CD4-positive, alpha-beta T cell (primary cell): ENCODE results near the gene CDHR5. TPM values are rescaled to one million over a fixed set of nuclear protein-coding genes. Genes with fewer than 3 reads are reported as not detected.

Experiments used
- ATAC-seq: fragments of 200-7000 bp; cut with Tn5 transposase; one replicate; pipeline ENCODE4 v1.10.0; 2022; ENCODE audit warnings: mild to moderate bottlenecking; ENCODE audit not compliant: poor library complexity
- CTCF ChIA-PET: fragments of 350-600 bp; sonication (Branson Sonifier 250); formaldehyde crosslinking; loops from one replicate; lab custom pipeline; 2021; ENCODE audit warnings: antibody characterized with exemption, inconsistent platforms; lab: Charles Lee
- POLR2A ChIA-PET: fragments of 350-600 bp; sonication (Branson Sonifier 250); formaldehyde crosslinking; loops from one replicate; lab custom pipeline; 2021; ENCODE audit warnings: antibody characterized with exemption, inconsistent platforms; lab: Charles Lee
- DNase-seq, 14 experiments: peaks; one replicate each; pipeline ENCODE4 v3.0.0-alpha.2; 2013 to 2020; ENCODE audit warnings: mixed read lengths in 2 of 14
- H3K27ac ChIP-seq, 2 donors: one replicate each; pipeline versions ENCODE4 v1.5.1 to v1.7.0; 2013; ENCODE audit warnings: low read length in 2 of 2, low read depth in 1 of 2, mild to moderate bottlenecking in 1 of 2
- H3K27me3 ChIP-seq, 2 experiments: 1 replicate in 1 of 2; 2 replicates in 1 of 2; pipeline versions ENCODE4 v1.6.1 to v1.7.0; 2013; ENCODE audit warnings: low read length in 2 of 2, control low read depth in 1 of 2, mild to moderate bottlenecking in 1 of 2, moderate library complexity in 1 of 2; ENCODE audit not compliant: insufficient read depth in 2 of 2, control insufficient read depth in 1 of 2
- H3K36me3 ChIP-seq: one replicate; pipeline ENCODE4 v1.6.1; 2013; ENCODE audit warnings: low read length, control low read depth; ENCODE audit not compliant: insufficient read depth
- H3K4me1 ChIP-seq: one replicate; pipeline ENCODE4 v1.6.1; 2013; ENCODE audit warnings: low read length, control low read depth; ENCODE audit not compliant: insufficient read depth
- H3K4me3 ChIP-seq: one replicate; pipeline ENCODE4 v1.5.1; 2013; ENCODE audit warnings: mild to moderate bottlenecking, low read length, moderate library complexity
- H3K9me3 ChIP-seq, 2 experiments: 1 replicate in 1 of 2; 2 replicates in 1 of 2; pipeline versions ENCODE4 v1.6.1 to v1.7.0; 2013; ENCODE audit warnings: low read length in 2 of 2, mild to moderate bottlenecking in 2 of 2, control low read depth in 1 of 2, moderate library complexity in 1 of 2; ENCODE audit not compliant: control insufficient read depth in 1 of 2, insufficient read depth in 1 of 2
- H3K27ac Mint-ChIP-seq: one replicate; pipeline ENCODE4 v1.8.0; 2020; ENCODE audit warnings: mixed read lengths
- H3K27me3 Mint-ChIP-seq: one replicate; pipeline ENCODE4 v1.8.0; 2021; ENCODE audit warnings: mixed read lengths
- H3K36me3 Mint-ChIP-seq: one replicate; pipeline ENCODE4 v1.8.0; 2021; ENCODE audit warnings: low read depth, mixed read lengths
- H3K4me1 Mint-ChIP-seq: one replicate; pipeline ENCODE4 v1.8.0; 2021; ENCODE audit warnings: low read depth, mixed read lengths
- H3K4me3 Mint-ChIP-seq: one replicate; pipeline ENCODE4 v1.8.0; 2020; ENCODE audit warnings: mild to moderate bottlenecking, mixed read lengths
- H3K9me3 Mint-ChIP-seq: one replicate; pipeline ENCODE4 v1.8.0; 2020; ENCODE audit warnings: mixed read lengths
- intact Hi-C, 2 experiments: fragments of 100-400 bp; cut with DNase I in 1 of 2; cut with micrococcal nuclease in 1 of 2; formaldehyde crosslinking; loops; one replicate each; pipeline versions ENCODE4 v1.15.1 to v1.9.0; 2023 to 2025; cut with DNase I, micrococcal nuclease
- total RNA-seq, 174 experiments: library from RNA in 2 of 174; stranded (reverse) in 2 of 174; gene quantifications; one replicate each; pipeline ENCODE4 v1.2.3 and lab custom pipeline; 2021 to 2026
- TF ChIP-seq, protein P1 (sequence below): fragments of 200-600 bp; IDR thresholded peaks from one replicate; pipeline ENCODE4 v1.8.0; 2022; ENCODE audit warnings: antibody characterized with exemption, mild to moderate bottlenecking

Gene CDHR5
- total RNA-seq, 2 experiments from 2014 or later = not detected

DNA sequence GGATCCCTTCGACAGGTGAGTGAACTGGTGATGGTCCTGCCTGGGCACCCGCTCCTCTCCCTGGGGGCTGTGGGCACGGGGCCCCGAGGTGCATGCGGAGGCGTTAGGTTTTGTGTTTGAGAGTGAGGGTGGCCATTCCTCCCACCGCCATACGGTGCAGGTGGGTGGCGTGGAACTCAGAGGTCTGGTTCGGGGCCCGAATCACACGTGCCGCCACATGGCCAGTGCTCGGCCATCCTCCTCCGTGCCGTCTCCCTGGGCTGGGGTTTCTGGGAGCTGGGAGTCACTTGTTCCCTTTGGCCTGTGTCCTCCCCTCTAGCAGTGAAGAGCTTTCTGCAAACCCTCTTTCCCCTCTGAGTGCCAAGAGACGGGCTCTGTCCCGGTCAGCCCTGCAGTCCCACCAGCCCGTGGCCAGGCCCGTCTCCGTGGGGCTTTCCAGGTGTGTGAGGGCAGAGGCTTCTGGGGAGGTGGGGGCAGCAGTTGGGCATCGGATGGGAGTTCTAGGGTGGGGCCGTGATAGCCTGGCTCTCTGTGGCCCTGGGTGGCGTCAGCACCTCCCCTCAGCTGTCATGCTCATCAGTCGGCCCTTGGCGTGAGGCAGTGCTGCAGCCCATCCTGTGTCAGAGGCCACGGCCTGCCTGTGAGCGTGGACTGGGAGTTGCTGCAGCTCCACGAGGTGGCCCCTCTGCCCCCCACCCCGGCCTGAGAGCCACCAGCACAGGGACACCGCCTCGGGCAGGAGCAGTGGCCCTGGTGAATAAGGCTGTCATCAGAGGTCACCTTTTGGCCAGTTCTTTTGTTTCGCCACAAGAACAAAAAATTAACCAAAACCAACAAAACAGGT lies 19.2 kb downstream of the CDHR5 start:
- Histone ChIP-seq H3K9me3 (no peaks in the 10 kb centered on the region), H3K27ac (no peak overlapping the region), H3K4me1 (no peaks in the 10 kb centered on the region), H3K36me3 (peaks cover 89% of the 10 kb centered on the region), H3K27me3 (no peaks in the 10 kb centered on the region), H3K4me3 (no peak overlapping the region)
- Mint-ChIP-seq H3K27me3 (no peaks in the 10 kb centered on the region), H3K9me3 (no peaks in the 10 kb centered on the region), H3K27ac (no peak overlapping the region), H3K4me1 (no peaks in the 10 kb centered on the region), H3K36me3 (peaks cover 53% of the 10 kb centered on the region), H3K4me3 (no peak overlapping the region)
- no peak for DNase-seq
- intact Hi-C loops = no loop called here
- CTCF ChIA-PET = no interaction called here
- ATAC-seq = no peak
- TF ChIP-seq, protein P1, sequence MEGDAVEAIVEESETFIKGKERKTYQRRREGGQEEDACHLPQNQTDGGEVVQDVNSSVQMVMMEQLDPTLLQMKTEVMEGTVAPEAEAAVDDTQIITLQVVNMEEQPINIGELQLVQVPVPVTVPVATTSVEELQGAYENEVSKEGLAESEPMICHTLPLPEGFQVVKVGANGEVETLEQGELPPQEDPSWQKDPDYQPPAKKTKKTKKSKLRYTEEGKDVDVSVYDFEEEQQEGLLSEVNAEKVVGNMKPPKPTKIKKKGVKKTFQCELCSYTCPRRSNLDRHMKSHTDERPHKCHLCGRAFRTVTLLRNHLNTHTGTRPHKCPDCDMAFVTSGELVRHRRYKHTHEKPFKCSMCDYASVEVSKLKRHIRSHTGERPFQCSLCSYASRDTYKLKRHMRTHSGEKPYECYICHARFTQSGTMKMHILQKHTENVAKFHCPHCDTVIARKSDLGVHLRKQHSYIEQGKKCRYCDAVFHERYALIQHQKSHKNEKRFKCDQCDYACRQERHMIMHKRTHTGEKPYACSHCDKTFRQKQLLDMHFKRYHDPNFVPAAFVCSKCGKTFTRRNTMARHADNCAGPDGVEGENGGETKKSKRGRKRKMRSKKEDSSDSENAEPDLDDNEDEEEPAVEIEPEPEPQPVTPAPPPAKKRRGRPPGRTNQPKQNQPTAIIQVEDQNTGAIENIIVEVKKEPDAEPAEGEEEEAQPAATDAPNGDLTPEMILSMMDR = no peak
- POLR2A ChIA-PET = no interaction called here

DNA sequence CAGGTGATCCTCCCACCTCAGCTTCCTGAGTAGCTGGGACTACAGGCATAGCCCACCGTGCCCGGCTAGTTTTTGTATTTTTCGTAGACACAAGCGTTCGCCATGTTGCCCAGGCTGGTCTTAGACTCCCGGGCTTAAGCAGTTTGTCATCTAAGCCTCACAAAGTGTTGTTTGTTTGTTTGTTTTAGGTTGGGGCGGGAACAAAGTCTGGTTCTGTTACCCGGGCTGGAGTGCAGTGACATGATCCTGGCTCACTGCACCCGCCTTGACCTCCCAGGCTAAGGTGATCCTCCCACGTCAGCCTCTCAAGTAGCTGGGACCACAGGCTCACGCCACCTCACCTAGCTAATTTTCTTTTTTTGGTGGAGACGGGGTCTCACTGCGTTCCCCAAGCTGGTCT lies 21.6 kb downstream of the CDHR5 start:
- no peaks in the 10 kb centered on the region for H3K27me3 ChIP-seq
- POLR2A ChIA-PET = no interaction called here
- CTCF ChIA-PET = no interaction called here
- H3K4me1 Mint-ChIP-seq = no peaks in the 10 kb centered on the region
- TF ChIP-seq, protein P1 = no peak
- H3K27me3 Mint-ChIP-seq = no peaks in the 10 kb centered on the region
- DNase-seq (no peak), ATAC-seq (no peak)
- no peaks in the 10 kb centered on the region for H3K9me3 Mint-ChIP-seq
- H3K4me1 ChIP-seq = no peaks in the 10 kb centered on the region
- no peak overlapping the region for H3K4me3 ChIP-seq
- H3K27ac ChIP-seq = no peak overlapping the region
- no peaks in the 10 kb centered on the region for H3K9me3 ChIP-seq
- H3K4me3 Mint-ChIP-seq = no peak overlapping the region
- no peak overlapping the region for H3K27ac Mint-ChIP-seq
- peaks cover 85% of the 10 kb centered on the region for H3K36me3 ChIP-seq
- intact Hi-C loops = no loop called here
- peaks cover 64% of the 10 kb centered on the region for H3K36me3 Mint-ChIP-seq

DNA sequence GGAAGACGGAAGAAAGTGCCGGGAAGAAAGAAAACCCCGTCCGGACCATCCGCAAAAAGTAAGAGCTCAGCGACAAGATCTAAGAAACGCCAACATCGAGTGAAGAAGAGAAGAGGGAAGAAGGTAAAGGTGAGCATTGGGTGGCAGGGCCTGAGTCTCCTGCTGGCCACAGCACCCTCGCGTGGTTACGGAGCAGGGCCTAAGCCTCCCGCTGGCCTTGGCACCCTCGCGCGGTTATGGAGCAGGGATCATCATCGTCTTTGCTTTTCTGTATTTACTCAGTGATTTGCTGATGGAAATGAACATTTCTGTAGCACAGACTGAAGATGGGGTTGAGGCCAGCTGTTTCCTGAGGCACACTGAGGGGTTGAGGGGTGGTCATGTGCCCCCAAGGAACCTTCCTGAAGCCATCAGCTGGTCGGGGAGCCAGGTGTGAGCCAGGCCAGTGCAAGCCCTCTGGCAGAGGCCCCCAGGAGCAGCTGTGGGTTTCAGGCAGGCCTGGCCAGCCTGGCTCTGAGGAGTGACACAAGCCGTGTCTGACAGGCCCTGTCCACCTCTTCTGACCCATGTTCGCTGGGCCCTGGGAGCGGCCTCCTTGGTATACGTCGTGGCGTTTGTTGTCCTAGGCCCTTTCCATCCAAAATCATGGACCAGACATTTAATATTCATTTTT lies 23.0 kb downstream of the CDHR5 start:
- no peaks in the 10 kb centered on the region for H3K27me3 Mint-ChIP-seq
- POLR2A ChIA-PET = interaction anchor here (0.9 to 1.4 kb wide), 3 partner anchors 13 to 33 kb away, joined by 3 read pairs; partner anchors contain the start of gene PHRF1
- Histone ChIP-seq H3K36me3 (peaks cover 84% of the 10 kb centered on the region), H3K9me3 (no peaks in the 10 kb centered on the region), H3K4me1 (no peaks in the 10 kb centered on the region), H3K27me3 (no peaks in the 10 kb centered on the region), H3K4me3 (no peak overlapping the region), H3K27ac (no peak overlapping the region)
- intact Hi-C loops = no loop called here
- DNase-seq (no peak), ATAC-seq (no peak)
- TF ChIP-seq, protein P1 = no peak
- CTCF ChIA-PET = no interaction called here
- H3K4me1 Mint-ChIP-seq = no peaks in the 10 kb centered on the region
- H3K27ac Mint-ChIP-seq = no peak overlapping the region
- no peak overlapping the region for H3K4me3 Mint-ChIP-seq
- H3K9me3 Mint-ChIP-seq = no peaks in the 10 kb centered on the region
- H3K36me3 Mint-ChIP-seq = peaks cover 66% of the 10 kb centered on the region
